Measurements from ENCODE around the gene SUSD4. TPM values are rescaled to one million over a fixed set of nuclear protein-coding genes. Genes with fewer than 3 reads are reported as not detected.
A peak's percentile ranks its signal among the peaks of the same experiment; 100 is the strongest.

Gene SUSD4
- total and polyA plus RNA-seq, 2 of the 8 experiments (the other 6 are each of a cell fraction or from before 2014, with no cell fraction given), result 3.9 to 5.2 TPM

- Histone ChIP-seq H2BK5ac (ENCODE audit: low read depth, low read length) (no peak overlapping the region), H3K9ac (replicated peaks in 1 of 4; ENCODE audit: extremely low read depth in 1 of 4, low read depth in 3 of 4, low read length in 3 of 4) (no peak overlapping the region), H2BK15ac (ENCODE audit: low read length) (no peak overlapping the region), H4K20me1 (replicated peaks in 1 of 2; ENCODE audit: control insufficient read depth in 1 of 2, insufficient read depth in 2 of 2, low read length in 2 of 2) (no peaks in the 10 kb centered on the region), H2BK12ac (ENCODE audit: low read depth, low read length) (no peak overlapping the region), H3K4me3 (ENCODE audit: extremely low read depth in 1 of 4, insufficient read depth in 2 of 4, low read depth in 3 of 4, low read length in 4 of 4) (no peak overlapping the region), H3K56ac (replicated peaks; ENCODE audit: insufficient read length, low read depth, low read length) (no peak overlapping the region), H3K14ac (ENCODE audit: insufficient read length) (no peak overlapping the region), H3K4me2 (ENCODE audit: insufficient read depth in 1 of 2, low read depth in 2 of 2, low read length in 2 of 2) (no peak overlapping the region), H4K5ac (ENCODE audit: insufficient read length, low read depth, low read length) (no peak overlapping the region), H3K27ac (ENCODE audit: low read depth, low read length) (no peak overlapping the region), H2AFZ (ENCODE audit: low read length) (0 out of 2 replicates have a peak overlapping the region, but pooled peaks have one; percentile 65), H2BK20ac (ENCODE audit: low read length) (no peak overlapping the region), H3K18ac (ENCODE audit: extremely low read depth, low read length) (no peak overlapping the region), H3K23me2 (ENCODE audit: low read depth, low read length) (no peaks in the 10 kb centered on the region), H3K27me3 (replicated peaks in 1 of 4; ENCODE audit: control insufficient read depth in 3 of 4, extremely low read depth in 1 of 4, insufficient read depth in 3 of 4, low read length in 3 of 4) (no peaks in the 10 kb centered on the region), H3K9me3 (ENCODE audit: insufficient read depth in 2 of 2, low read depth in 1 of 2, low read length in 1 of 2) (no peaks in the 10 kb centered on the region), H4K91ac (replicated peaks; ENCODE audit: insufficient read length, low read length) (no peak overlapping the region), H3K36me3 (ENCODE audit: control insufficient read depth in 2 of 4, insufficient read depth in 4 of 4, low read length in 3 of 4) (no peaks in the 10 kb centered on the region), H3K23ac (ENCODE audit: insufficient read length) (no peak overlapping the region), H2BK120ac (replicated peaks; ENCODE audit: low read depth, low read length) (no peak overlapping the region), H2AK5ac (ENCODE audit: low read depth, low read length) (no peak overlapping the region), H3K79me1 (ENCODE audit: low read depth, low read length) (no peaks in the 10 kb centered on the region), H3K4me1 (replicated peaks in 1 of 4; ENCODE audit: control insufficient read depth in 3 of 4, insufficient read depth in 4 of 4, low read length in 3 of 4) (peaks cover 0 to 4% (median 0%) of the 10 kb centered on the region in 4 experiments; a peak in 2 of 7 replicates), H3K4ac (replicated peaks; ENCODE audit: insufficient read length, low read depth, low read length) (no peak overlapping the region), H4K8ac (ENCODE audit: extremely low read depth, insufficient read depth, low read length) (no peak overlapping the region), H3K79me2 (ENCODE audit: control insufficient read depth in 1 of 2, insufficient read depth in 2 of 2, low read length in 2 of 2) (no peaks in the 10 kb centered on the region)
- 74% methylated on average over 3 of the region's 3 CpGs; no CpG with 5 or more reads in 1 of the 2 experiments for WGBS, 2 experiments (ENCODE audit: extremely low coverage in 1 of 2, insufficient coverage in 1 of 2, insufficient read length in 1 of 2, insufficient replicate concordance in 2 of 2, low coverage in 1 of 2, low lambda C conversion rate in 2 of 2, missing lambda C conversion rate in 1 of 2)
- no peak for FAIRE-seq
- ChIA-PET CTCF (ENCODE audit: partially characterized antibody) (interaction anchor here (0.6 to 1.3 kb wide), 4 partner anchors 11 to 428 kb away, joined by 3 to 4 read pairs (median 3); no protein-coding TSS in a partner anchor), POLR2A (ENCODE audit: partially characterized antibody) (interaction anchor here (1.2 kb wide), 1 partner anchor 16 kb away, joined by 3 read pairs; no protein-coding TSS in a partner anchor)
- DNase-seq (ENCODE audit: low read depth in 1 of 2, low spot score in 2 of 2), result no peak
- TF ChIP-seq SP2 (IDR thresholded peaks at IDR 0.05; ENCODE audit: low read length) (no peak), USF2 (IDR thresholded peaks at IDR 0.05; ENCODE audit: low read length) (no peak), TAF1 (IDR thresholded peaks at IDR 0.05; ENCODE audit: low read depth, low read length) (no peak), ATF2 (IDR thresholded peaks at IDR 0.05; ENCODE audit: low read length) (no peak), BACH1 (IDR thresholded peaks at IDR 0.05; ENCODE audit: low read length) (no peak), SP1 (IDR thresholded peaks at IDR 0.05; ENCODE audit: low read depth, low read length) (no peak), MAX (IDR thresholded peaks at IDR 0.05) (no peak), CBX5 (IDR thresholded peaks at IDR 0.05; ENCODE audit: low read depth, low read length) (no peak), CHD2 (IDR thresholded peaks at IDR 0.05; ENCODE audit: low read length) (no peak), RXRA (IDR thresholded peaks at IDR 0.05; ENCODE audit: insufficient read depth, low read depth, low read length) (no peak), KDM4A (IDR thresholded peaks at IDR 0.05; ENCODE audit: low read depth, low read length, severe bottlenecking) (no peak), KDM5A (IDR thresholded peaks at IDR 0.05; ENCODE audit: low read length) (no peak)
Measured at GRCh38 chr1:223256034-223256433, 107.9 kb downstream of the SUSD4 start.

All from H1 (cell line).